Measurements from ENCODE around the gene LIN54.

LIN54 gene

DNA sequence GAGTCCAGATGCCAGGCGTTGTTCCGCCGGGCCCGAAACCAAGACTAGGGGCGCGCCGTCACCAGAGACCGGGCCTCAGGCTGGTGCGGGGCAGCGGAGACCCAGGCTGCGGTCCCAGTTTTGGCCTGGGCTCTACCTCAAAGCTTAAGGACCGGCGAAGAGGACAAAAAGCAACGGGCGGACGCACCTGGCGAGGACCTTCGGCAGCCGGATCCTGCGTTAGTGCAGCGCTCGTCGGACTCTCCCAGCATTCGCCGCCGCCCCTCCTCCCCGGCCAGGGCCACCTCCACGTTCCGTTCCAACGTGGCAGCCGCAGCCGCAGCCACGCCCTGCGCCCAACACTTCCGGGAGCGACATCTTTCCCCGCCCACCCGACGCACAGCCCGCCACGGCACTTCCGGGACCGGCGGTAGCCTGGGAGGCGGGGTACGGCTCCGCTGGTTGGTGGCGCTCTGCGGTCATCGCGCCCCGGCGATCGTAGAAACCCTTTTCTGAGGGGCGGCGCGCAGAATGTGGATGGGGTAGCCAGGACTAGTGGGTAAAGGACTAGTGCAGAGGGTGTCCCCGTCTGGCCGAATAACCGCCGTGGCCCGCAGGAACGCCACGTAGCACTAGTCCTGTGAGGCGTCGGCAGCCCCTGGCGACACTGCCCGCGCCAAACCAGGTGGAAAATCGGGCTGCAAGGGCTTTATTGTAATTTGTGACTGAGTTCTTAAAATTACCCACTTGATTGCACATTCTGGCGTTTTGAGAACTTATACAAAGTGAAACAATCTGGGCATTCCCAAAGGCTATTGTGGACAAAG lies 119.5 kb downstream of the LIN54 start, which contains the start of gene SEC31A:
TSS of gene SEC31A (minus strand) at position 253 of the 806 bp plus-strand sequence. CDS start 9,217 bp downstream, outside the sequence.
- peak; percentile 95 for DNase-seq (ENCODE audit: low spot score)

DNA sequence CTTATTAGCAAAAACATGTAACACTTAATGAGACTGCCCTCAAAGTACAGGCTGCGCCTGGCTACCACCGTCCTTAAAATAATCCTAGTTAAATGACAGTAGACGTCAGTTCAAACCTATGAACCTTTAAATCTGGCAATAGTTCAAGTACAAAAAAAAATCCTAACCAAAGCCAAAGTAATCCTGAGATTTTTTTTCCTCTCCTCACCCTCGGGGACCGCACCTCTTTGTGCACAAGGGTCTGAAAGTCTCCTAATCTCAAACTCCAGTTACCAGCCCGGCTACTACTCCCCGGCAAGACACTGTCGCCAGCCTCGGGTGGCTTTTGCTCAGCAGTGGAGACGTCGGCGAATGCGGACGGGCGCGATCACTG lies 120.1 kb downstream of the LIN54 start:
- DNase-seq (ENCODE audit: low spot score), result no peak

DNA sequence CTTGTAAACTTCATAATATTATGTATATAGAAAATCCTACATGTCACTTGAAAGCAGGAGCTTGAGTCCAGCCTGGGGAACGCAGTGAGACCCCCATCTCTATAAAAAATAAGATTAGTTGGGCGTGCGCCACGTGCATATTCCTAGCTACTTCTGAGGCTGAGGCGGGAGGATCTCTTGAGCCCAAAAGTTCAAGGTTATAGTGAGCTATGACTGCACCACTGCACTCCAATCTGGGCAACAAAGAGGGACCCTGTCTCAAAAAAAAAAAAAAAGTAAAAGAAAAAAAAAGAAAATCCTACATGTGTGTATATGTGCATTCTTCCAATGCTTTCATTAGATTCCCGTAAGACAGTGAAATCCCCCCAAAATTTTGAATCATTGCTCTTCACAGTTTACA lies 121.3 kb downstream of the LIN54 start:
- no peak for DNase-seq (ENCODE audit: low spot score)

DNA sequence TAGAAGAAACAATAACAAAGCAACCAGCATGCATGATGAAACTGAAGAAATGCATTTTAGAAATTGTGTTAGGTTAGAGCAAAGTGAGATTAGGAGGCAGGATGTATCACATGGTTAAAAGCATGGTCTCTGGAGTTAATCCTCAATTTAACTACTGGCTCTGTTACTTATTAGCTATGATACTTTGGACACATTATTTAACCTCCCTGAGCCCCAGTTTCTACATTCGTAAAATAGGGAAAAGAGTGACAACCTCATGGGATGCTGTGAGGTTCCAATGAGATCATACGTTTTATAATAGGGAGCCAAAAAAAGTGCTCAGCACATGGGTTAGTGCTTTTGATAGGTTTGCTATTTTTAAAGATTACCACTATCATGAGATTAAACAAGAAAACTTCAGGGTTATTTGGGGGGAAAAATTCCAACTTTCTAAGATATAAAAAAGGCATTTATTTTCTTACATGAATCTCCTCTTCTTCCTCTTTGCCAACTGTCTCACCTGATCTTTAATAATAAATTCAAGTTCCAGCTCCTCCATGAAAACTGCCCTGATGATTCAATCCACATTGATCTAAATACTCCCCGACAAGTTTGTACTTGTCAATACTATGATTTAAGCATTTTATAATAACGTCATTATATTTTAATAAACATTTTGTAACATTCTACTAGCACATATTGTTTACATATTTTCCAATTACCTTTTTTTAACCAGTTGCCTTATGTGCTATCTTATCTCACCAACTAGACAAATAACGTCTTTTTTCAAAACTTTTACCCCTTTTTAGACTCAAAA lies 124.3 kb downstream of the LIN54 start:
- no peak for DNase-seq (ENCODE audit: low spot score)

DNA sequence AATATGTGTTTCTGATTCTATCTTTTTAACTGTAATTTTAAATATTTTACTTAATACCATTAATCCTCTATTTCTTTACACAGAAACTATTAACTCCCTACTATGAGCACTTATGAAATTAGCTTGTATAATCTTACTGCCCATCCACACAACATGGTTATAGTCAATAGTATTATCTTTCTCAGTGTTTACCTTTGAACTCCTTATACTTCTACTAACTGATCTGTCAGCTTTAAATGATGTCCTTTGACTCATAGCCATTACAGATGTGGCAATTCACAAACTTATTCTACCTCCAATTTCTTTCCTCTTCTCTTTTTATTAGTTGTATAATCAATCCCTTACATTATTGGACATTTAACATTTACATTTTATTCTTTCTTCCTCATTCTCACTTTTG lies 125.2 kb downstream of the LIN54 start:
- DNase-seq (ENCODE audit: low spot score), result no peak
